Measurements from ENCODE around the gene SLC9A9.
A peak's percentile ranks its signal among the peaks of the same experiment; 100 is the strongest.
"Not testable (repeated sequence)": the region's sequence is repeated elsewhere in the genome, so short reads cannot be mapped to it uniquely, and the experiment has no call there.

The SLC9A9 gene

GRCh38 chr3:143437405-143437804, 410.9 kb downstream of the SLC9A9 start:
- no peak for DNase-seq

DNA sequence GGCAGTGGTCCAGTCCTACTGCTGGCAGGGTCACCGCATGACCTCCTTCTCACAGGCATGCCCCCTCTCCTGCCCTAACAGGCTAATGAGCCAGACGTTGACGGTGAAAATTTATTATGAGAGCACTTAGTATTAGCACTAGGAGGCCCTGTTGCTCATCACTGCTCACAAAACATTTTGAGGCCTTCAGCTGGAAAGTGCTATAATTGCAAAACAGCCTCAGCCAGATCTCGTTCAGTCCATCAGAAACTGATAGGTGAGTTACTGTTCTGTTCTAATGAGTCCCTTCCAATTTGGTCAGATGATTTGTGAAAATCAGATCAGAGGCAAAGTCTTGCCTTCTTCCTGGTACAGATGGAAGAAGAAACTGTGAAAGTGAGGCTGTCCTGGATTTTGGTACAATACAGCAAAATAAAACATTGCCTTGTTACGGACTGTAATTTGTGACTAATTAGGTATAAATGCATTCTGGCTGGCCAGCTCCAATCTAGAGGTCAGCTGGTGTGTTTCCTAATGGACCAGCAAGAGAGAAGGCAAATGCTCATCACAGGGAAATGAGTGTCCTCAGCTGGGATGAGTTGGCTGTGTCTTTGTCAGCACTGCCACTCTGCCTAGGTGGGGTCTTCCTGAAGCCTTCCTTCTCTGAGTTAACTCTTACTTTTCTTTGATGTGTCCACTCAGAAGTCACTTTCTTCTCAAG, 411.9 kb downstream of the SLC9A9 start:
- DNase-seq, result no peak

DNA sequence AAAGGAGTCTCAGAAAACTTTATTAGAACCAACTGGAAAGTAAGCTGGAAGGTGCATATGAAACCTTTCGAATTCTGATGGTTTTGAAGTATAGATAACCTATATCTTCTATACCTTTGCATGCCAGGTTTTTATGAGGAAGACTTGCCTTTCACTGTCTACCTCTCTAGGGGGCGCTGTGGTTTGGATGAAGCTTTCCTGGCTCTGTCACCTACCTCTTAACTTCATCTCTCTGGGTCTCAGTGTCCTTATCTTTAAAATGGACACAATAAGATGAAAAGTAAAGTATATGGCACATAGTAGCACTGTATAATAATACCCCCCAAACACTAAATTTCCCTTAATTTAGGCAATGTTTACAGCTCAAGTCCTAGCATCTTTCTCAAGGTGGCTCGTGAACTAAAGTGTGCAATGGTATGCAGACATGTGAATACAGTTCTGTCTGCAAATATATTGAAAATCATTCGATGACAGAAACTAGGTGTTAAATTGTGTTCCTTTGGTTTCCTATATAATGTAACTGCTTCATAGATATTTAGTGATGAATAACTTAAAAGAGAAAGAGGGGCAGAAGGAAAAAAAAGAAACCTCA, 414.4 kb downstream of the SLC9A9 start:
- DNase-seq, result peak; percentile 54

DNA sequence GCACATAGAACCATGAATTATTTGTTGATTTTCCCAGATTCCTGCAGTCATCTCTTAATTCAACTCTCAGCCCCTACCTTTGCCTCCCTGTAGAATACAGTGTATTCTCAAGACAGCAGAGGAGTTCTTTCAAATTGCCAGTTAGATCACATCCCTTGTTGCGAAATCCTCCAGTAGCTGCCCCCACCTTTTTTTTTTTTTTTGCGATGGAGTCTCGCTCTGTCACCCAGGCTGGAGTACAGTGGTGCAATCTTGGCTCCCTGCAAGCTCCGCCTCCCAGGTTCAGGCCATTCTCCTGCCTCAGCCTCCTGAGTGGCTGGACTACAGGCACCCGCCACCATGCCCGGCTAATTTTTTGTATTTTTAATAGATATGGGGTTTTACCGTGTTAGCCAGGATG, 417.0 kb downstream of the SLC9A9 start:
- not testable (repeated sequence) for DNase-seq

- DNase-seq, result no peak
These were observed 417.7 kb downstream of the SLC9A9 start for GRCh38 chr3:143430568-143430967.

GRCh38 chr3:143429628-143430514, 418.4 kb downstream of the SLC9A9 start:
- DNase-seq, result no peak

DNA sequence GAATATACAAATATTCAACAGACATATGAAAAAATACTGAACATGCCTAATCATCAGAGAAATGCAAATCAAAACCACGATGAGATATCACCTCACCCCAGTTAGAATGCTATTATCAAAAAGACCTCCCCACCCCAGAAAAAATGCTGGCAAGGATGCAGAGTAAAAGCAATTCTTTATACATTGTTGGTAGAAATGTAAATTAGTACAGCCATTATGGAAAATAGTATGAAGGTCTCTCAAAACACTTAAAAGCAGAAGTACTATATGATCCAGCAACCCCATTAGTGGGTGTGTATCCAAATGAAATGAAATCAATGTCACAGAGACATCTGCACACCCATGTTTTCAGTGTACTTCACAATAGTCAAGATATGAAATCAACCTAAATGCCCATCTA, 420.0 kb downstream of the SLC9A9 start:
- no peak for DNase-seq

DNA sequence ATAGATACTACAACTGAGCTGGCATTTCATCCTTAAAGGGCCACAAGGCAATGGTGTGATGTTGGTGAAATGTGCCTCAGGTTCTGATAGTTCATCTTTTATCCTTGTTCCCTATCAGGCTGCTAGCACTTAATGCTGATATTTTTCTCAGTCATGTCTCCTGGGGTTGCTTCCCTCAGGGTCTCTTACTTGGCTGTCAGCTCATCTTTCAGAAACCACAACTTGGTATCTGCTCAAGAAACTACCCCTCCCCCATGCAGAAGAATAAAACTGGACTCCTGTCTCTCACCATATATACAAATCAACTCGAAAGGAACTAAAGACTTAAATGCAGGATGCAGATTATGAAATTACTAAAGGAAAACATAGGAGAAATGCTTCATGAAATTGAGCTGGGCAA, 420.6 kb downstream of the SLC9A9 start:
- no peak for DNase-seq

DNA sequence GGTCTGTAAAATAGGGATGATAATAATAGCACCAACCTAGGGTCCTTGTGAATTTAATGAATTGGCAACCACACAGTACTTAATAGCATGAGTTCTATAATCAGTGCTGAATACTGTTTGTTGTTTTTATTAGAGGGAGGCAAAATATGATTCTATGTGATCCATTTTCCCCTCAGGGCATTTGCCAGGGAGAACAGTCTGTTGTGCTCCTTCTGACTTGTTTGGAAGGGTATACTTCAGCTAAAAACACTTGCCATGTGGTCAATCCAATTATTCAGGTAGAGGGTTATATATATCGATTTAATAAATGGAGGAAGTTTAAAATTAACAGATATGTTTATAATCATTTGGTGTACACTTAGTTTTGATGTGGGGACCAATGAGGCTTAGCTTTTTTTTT, 423.4 kb downstream of the SLC9A9 start:
- no peak for DNase-seq

- no peak for DNase-seq
These were observed 426.7 kb downstream of the SLC9A9 start for GRCh38 chr3:143421556-143421955.

- no peak for DNase-seq
These were observed 428.7 kb downstream of the SLC9A9 start for GRCh38 chr3:143419611-143420010.

DNA sequence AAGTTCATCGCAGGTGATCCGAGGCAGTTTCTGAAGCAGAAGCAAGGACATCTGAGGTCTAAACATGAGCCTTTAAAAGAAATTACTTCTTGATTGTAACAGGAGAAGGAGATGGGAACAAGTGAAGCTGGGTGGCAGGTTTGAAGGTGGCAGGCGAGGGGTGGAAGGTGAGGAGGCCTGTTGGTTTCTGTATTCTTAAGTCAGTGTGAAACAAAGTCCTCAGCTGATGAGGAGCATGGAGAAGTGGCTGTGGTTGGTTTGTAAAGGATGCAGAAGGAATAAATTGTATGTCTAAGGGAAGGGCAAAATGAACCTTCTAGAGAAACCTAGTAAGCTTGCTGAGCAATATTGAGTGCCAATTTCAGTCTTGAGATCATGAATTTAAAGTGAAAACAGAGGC, 429.9 kb downstream of the SLC9A9 start:
- no peak for DNase-seq

DNA sequence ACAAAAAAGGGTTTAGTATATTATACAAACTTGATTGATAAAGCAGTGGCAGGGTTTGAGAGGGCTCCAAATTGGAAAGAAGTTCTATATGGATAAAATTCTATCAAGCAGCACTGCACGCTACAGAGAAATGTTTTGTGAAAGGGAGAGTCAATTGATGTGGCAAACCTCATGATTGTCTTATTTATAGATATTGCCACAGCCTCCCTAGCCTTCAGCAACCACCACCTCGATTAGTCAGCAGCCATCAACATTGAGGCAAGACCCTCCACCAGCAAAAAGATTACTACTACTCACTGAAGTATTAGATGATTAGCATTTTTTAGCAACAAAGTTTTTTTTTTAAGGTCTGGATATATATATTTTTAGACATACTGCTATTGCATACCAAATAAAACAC, 432.0 kb downstream of the SLC9A9 start:
- DNase-seq, result no peak

GRCh38 chr3:143414571-143415253, 433.6 kb downstream of the SLC9A9 start:
- DNase-seq, result no peak

DNA sequence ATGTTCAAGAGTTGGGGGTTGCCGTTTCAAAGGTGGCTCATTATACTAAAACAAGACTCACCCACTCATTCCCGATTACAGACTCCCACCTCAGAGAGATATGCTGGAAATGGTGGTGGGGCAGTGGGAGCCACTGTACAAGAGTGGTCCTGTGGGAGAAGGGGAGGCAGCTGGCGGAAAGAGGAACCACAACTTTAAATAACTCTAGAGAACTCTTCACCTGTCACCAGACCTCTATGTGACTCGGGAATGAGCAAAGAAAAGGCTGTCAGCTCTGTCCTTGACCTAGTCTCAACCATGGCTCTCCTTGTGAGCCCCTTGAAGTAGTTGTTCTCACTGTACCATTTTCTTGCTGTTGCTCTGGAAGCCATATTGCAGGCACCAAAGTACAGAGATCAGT, 434.9 kb downstream of the SLC9A9 start:
- DNase-seq, result no peak

DNA sequence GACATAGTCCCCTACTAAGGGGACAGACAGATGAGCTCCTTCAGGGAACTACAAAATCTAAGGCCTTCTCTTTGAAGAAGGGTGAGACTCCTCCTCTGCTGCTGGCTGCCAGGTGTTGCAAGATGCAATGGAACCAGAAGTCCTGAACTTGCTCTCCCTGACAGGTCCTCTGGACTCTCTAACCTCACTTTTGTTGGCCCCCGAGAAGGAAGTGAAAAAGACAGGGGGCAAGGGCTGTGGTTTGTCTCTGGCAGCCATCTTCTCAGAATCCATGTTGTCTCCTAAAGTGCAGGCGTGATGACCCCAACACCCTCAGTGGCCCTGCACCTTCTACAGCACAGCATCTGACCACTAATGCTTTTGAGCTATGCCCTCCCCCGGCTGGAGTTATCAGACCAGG, 436.2 kb downstream of the SLC9A9 start:
- DNase-seq, result no peak

- DNase-seq, result no peak
These were observed 438.0 kb downstream of the SLC9A9 start for GRCh38 chr3:143410259-143410658.

- no peak for DNase-seq
These were observed 439.5 kb downstream of the SLC9A9 start for GRCh38 chr3:143408771-143409170.

DNA sequence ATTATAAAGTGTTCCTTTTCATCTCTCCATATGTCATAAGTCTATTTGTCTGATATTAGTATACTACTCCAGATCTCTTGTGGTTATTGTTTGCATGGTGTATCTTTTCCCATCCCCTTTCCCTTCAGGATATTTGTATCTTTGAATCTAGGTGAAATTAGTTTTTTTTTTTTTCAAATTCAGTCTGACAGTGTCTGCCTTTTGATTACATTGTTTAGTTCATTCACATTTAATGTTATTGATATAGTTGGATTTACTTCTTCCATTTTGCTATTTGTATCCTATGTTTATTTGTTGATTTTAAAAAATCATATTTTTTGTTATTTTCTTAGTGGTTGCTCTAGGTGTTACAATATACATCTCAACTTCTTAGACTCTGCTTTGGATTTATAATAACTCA, 445.7 kb downstream of the SLC9A9 start:
- DNase-seq, result no peak

GRCh38 chr3:143396790-143397189, 451.5 kb downstream of the SLC9A9 start:
- DNase-seq, result no peak

GRCh38 chr3:143389388-143389787, 458.9 kb downstream of the SLC9A9 start:
- DNase-seq, result no peak

- no peak for DNase-seq
These were observed 460.8 kb downstream of the SLC9A9 start for GRCh38 chr3:143387425-143387824.

DNA sequence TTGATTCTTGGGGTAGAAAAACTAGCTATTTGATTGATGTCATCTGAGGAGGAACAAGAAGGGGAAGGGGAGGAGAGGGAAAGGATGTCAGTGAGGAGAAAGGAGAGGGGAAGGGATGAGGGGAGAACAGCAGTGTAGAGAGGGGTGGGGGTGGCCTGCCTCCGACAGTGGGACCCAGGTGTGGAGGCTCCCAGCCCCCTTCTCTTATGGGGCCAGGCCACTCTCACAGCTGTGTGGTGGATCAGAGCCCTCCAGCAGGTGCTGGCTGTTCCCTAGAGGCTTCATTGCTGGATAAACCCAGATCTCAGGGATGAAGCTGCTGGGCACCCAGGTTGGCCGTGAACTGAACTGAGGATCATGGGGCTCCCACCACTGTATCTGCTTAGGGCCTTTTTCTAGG, 464.2 kb downstream of the SLC9A9 start:
- DNase-seq, result no peak

Data from activated CD4-positive, alpha-beta T cell treated with anti-CD3 and anti-CD28 coated beads for 48 hours (primary cell).